GM19035 (cell line): ENCODE data around the gene TRPV4.
"Not testable (repeated sequence)": the region's sequence is repeated elsewhere in the genome, so short reads cannot be mapped to it uniquely, and the experiment has no call there.

Experiments used
- ATAC-seq: cut with Tn5 transposase; IDR thresholded peaks from one replicate; pipeline ENCODE4 v1.9.1; 2021; ENCODE audit not compliant: unreplicated experiment

Gene TRPV4

DNA sequence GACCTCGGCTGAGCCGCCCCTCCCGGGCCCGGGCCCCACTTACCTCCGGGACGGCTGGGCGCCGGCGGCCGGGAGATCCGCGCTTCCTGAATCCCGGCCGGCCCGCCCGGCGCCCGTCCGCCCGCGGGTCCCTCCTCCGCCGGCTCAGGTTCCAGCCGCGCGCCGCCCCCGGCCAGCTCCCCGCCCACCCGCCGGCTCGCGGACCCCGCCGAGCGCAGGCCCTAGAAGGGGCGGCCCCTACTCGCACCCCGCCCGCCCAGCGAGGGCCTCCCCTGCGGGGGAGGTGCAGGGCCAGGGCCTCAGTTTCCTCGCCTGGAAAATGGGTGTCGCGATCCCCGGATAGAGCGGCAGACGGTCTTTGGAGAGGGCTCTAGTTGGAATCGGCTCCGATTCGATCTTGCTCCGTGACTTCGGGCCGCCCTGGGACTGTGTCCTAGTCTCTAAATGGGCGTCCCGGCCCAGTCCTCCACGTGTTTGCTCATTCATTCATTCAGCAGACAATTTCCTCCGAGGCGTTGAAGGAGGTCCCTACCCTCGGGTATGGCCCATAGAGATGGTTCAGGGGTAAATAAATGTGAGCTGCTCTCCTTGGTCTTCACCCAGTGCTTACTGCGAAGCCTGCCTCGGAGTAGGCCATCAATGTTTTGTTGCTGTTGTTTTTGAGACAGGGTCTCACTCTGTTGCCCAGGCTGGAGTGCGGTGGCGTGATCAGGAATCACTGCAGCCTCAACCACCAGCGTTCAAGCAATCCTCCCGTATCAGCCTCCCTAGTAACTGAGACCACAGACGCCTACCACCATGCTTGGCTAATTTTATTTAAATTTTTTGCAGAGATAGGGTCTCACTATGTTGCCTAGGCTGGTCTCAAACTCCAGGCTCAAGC, at the start of gene TRPV4:
Gene TRPV4, minus strand, starts transcription at position 92 of the 883 bp plus-strand sequence. CDS start 18,602 bp downstream, outside the sequence.
- ATAC-seq: no peak

DNA sequence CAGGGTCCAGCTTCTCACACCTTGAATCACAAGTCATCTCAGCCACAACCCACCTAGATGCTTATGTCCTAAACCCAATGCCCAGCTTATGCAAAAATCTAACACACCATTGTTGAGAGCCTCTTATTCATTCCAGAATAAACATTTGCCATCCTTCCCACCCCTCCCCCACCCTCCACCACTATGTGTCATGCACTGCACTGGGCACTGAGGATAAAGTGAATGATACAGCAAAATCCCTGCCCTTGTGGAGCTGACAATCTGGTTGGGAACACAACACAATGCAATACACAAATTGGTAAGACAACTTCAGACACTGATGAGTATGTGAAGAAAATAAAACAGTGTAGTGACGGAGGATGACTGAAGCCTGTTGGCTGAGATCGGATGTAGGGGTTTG, 48.6 kb upstream of the TRPV4 start:
- ATAC-seq: no peak

DNA sequence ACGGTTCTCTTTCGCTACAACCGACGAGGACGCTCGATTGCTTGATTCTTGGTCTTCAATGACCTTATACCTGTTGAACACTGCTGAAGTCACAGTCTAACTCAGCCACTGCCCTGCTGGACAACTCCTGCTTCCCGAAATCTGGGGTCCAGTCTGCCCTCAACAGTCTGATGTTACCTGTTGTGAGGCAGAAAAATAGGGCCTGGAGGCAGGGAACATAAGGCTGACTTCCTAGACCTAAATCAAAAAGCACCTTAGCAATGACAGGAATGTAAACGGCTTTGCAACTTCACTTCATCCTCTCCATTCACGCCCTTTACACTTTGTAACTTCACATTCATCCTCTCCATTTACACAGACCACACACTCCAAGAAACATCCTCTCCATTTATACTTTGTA, 47.7 kb upstream of the TRPV4 start:
- no peak for ATAC-seq

DNA sequence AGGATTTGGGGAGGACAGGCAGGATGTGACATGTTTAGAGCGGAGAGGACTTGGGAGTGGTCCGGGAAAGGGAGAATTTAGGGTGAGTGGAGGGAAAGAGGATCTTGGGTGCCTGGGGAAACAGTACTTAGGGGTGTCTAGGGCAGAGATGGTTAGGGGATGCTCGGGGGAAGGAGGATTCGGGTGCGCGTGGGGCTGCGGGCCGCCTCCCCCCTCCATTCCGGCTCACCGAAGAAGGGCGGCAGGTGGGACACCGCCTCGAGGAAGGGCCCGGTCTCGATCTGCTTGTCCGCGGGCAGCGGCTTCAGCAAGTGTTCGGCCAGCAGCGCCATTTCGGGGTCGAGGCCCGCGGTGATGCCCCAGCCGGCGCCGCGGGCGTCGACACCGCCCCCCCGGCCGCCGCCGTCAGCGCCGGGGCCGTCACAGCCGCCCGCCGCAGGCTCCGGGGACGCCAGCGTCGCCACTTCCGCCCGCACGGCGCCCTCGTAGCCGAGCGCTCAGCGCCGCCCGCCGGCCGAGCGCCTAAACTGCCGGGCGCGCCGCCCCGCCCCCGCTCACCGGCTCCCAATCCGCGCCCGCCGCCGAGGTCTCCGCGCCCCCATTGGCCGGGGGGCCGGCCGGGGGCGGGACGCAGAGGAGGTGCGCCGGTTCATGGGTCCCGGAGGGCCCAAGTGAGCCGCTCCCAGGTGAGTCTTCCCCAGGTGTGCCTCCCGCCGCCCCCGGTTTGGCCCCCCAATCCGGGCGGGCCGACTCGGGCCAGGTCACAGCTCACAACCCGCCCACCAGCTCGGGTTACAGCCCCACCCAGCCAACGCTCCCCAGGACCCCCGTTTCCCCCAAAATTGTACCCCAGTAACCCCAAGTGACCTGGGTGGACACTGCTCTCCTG, 47.1 kb upstream of the TRPV4 start, which contains the start of gene GLTP:
Gene GLTP, minus strand, starts transcription at position 499 of the 889 bp plus-strand sequence. Its CDS starts 167 bp downstream, at position 332.
- ATAC-seq: peak; percentile 92

GRCh38 chr12:109879351-109880042, 46.3 kb upstream of the TRPV4 start:
- ATAC-seq: no peak

DNA sequence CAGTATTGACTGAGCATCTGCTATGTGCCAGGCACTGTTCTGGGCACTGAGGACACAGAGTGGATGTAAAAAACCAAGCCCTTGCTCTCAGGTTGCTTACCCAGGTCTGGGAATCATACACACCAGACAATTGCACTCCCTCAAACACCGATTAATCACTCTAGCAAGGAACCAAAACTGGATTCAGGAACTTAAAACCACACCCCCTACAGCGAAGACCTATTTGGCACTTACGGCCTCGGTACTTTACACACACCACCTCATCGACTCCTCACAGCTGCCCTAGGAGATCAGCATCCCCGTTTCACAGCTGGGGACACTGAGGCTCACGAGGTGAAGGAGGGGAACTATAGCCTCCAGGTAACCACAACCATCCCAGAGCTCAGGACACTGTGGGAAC, 45.6 kb upstream of the TRPV4 start:
- ATAC-seq: no peak

DNA sequence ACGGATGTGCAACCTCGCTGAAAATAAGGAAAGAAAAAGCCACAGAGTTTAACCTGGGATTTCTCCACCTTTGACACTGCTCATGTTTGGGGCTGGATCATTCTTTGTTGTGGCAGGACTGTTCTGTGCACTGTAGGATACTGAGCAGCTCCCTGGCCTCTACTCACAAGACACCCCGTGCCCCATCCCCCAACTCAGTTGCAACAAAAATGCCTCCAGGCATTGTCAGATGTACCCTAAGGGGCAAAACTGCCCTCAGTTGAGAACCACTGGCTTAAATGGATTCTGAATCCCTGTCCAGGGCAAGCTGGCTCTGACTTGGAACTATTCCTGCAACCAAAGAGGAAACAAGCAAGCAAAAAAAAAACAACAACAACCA, 45.0 kb upstream of the TRPV4 start:
- no peak for ATAC-seq

DNA sequence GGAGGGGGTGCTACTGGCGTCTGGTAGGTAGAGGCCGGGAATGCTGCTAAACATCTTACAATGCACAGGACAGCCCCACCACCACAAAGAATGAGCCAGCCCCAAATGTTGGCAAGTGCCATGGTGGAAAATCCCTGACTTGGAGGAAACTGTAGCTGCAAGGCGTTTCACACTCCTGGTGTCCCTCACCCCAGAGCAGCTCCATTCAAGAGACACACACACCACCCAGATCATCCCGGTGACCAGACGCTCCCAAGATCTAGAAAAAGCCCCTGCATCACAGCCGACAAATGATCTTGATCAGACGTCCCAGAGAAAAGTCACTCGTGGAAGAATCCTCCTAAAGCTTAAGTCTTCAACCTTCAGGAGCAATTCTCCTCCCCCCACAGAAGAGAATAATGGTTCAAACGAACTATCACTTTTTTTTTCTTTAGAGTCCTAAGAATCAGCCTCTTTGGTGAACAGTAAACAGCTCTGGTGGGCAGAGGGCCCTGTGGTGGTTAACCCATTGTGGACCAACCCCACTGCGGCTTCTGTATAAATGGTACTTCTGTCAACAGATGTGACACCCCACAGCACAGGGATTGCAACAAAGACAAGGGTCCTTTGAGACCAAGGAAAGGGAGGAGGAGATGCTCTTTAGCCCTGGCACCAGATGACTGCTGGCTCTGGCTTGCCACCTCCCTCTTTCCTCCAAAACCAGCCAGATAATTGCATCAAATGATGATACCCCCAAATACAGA, 44.5 kb upstream of the TRPV4 start:
- no peak for ATAC-seq

GRCh38 chr12:109876406-109876805, 43.2 kb upstream of the TRPV4 start:
- no peak for ATAC-seq

- no peak for ATAC-seq
Measured at GRCh38 chr12:109875572-109876131, 42.5 kb upstream of the TRPV4 start.

DNA sequence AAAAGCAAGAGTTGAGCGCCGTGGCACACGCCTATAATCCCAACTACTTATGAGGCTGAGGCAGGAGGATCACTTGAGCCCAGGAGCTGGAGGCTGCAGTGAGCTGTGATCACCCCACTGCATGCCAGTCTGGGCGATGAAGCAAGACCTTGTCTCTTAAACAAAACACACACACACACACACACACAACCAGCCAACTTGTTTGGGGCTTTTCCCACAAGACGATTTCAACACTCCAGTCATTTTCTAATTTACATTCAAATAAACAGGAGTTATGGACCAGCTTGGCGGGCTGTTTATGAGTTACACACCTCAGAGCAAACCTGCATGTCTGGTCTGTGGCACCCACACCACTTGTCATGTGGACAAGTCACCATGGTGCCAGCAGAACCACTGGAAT, 40.5 kb upstream of the TRPV4 start:
- no peak for ATAC-seq

DNA sequence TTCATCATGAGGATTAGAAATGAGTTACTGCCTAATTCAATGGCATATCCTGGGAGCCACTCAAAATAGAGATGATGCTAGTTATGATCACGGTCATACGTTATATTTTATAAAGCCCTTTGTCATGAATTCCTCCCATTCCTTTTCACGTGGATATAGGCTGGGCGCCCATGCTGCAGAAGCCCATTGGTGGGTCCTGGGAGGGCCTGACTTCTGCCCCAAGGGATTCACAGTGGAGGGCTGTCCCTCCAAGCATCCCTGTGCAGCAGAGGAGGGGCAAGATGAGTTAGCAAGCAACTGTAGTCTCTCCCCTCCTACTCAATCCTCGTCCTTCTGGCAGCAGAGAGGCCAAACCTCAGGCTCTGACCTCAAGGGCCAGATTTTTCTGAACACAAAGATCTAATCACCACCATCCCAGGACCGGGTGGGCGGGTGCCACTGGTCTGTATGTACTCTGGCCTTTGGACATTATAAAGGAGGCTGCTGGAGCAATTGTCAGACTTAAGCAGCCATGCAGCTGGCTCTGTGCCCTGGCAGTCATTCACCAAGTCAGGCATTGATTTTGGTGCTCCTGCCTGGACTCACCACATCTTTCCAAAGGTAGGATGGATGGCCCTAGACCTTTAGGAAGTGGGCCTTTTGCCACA, 38.6 kb upstream of the TRPV4 start:
- ATAC-seq: no peak

- ATAC-seq: no peak
Measured at GRCh38 chr12:109870648-109871047, 37.5 kb upstream of the TRPV4 start.

DNA sequence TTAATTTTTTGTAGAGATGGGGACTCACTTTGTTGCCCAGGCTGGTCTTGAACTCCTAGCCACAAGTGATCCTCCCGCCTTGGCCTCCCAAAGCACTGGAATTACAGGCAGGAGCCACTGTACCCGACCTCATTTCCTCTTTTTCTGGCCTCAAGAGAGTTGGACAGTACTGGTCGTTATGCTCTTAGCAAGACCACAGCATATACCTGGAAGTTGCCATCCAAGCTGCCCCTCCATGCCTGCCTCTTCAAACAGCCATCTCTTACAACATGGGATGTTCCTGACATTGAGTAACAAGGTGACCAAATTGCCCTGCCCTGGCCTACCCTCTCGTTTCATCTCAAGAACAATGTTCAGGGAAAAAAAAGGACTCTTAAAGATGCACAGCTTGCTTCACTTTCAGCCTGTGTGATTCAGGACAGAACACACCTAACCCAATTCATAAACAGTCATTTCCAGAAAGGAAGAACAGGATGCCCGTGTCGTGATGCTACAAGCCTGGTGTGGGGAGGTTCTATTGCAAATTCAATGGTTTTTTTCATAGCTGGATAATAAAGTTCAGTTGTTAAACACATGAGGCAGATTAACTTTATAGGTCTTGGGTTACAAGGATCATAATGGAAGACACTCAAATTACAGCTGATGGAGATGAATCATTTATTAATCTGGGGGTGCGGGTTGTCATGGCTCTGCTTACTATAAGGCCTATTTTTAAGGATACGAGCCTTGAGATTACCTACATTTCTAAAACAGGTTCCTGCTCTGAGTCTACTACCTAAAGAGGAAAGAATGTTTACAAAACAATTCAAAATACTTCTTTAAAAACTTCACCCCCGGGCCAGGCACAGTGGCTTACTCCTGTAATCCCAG, 35.2 kb upstream of the TRPV4 start:
- ATAC-seq: no peak

- no peak for ATAC-seq
Measured at GRCh38 chr12:109864916-109865315, 31.7 kb upstream of the TRPV4 start.

GRCh38 chr12:109863847-109864712, 30.9 kb upstream of the TRPV4 start:
- no peak for ATAC-seq

- not testable (repeated sequence) for ATAC-seq
Measured at GRCh38 chr12:109862491-109862890, 29.3 kb upstream of the TRPV4 start.
